CD14-positive monocyte (primary cell): ENCODE results near the gene CIITA. TPM values are rescaled to one million over a fixed set of nuclear protein-coding genes. Genes with fewer than 3 reads are reported as not detected.

Experiments
- DNase-seq, 3 donors: peaks; one replicate each; pipeline ENCODE4 v3.0.0-alpha.2; 2011 to 2022
- H2AFZ ChIP-seq: 2 replicates; pipeline ENCODE4 v1.6.0; 2012; ENCODE audit warnings: mild to moderate bottlenecking, low read depth, low read length, inconsistent platforms; ENCODE audit not compliant: insufficient read depth, poor library complexity, severe bottlenecking
- H3K27ac ChIP-seq, 2 donors: 1 replicate in 1 of 2; 2 replicates in 1 of 2; pipeline ENCODE4 v1.5.1; 2012 to 2013; ENCODE audit warnings: low read length in 2 of 2, control low read depth in 1 of 2, inconsistent platforms in 1 of 2, low read depth in 1 of 2, mild to moderate bottlenecking in 1 of 2
- H3K27me3 ChIP-seq, 2 donors: one replicate each; pipeline versions ENCODE4 v1.6.0 to v1.6.1; 2011 to 2013; ENCODE audit warnings: low read length in 2 of 2; ENCODE audit not compliant: control insufficient read depth in 2 of 2, insufficient read depth in 2 of 2
- H3K36me3 ChIP-seq, 2 donors: replicated peaks in 1 of 2; 1 replicate in 1 of 2; 2 replicates in 1 of 2; pipeline versions ENCODE4 v1.5.1 to v1.6.1; 2012 to 2013; ENCODE audit warnings: low read length in 2 of 2, control low read depth in 1 of 2, inconsistent platforms in 1 of 2, mild to moderate bottlenecking in 1 of 2; ENCODE audit not compliant: insufficient read depth in 2 of 2, control insufficient read depth in 1 of 2
- H3K4me1 ChIP-seq, 2 donors: 1 replicate in 1 of 2; 2 replicates in 1 of 2; pipeline versions ENCODE4 v1.5.1 to v1.6.1; 2012 to 2013; ENCODE audit warnings: low read length in 2 of 2, control low read depth in 1 of 2, inconsistent platforms in 1 of 2, mild to moderate bottlenecking in 1 of 2, moderate library complexity in 1 of 2; ENCODE audit not compliant: insufficient read depth in 2 of 2, control insufficient read depth in 1 of 2
- H3K4me2 ChIP-seq: replicated peaks from 2 replicates; pipeline ENCODE3; 2012; ENCODE audit warnings: low read length, moderate library complexity, mild to moderate bottlenecking; ENCODE audit not compliant: poor library complexity, severe bottlenecking; ENCODE audit errors: extremely low read depth
- H3K4me3 ChIP-seq, 3 experiments: fragments of 200-600 bp in 1 of 3; sonication (generic) in 1 of 3; replicated peaks in 1 of 3; 1 replicate in 2 of 3; 2 replicates in 1 of 3; pipeline ENCODE4 v1.5.1; 2011 to 2013; ENCODE audit warnings: low read length in 3 of 3, mild to moderate bottlenecking in 3 of 3, control low read depth in 2 of 3, low read depth in 2 of 3, inconsistent platforms in 1 of 3, moderate library complexity in 1 of 3
- H3K79me2 ChIP-seq: 2 replicates; pipeline ENCODE4 v1.6.0; 2012; ENCODE audit warnings: mild to moderate bottlenecking, control low read depth, inconsistent platforms, low read length, moderate library complexity; ENCODE audit not compliant: insufficient read depth
- H3K9ac ChIP-seq: 2 replicates; pipeline ENCODE4 v1.6.0; 2017; ENCODE audit warnings: low read length, mild to moderate bottlenecking; ENCODE audit not compliant: insufficient read depth, poor library complexity, severe bottlenecking
- H3K9me3 ChIP-seq, 2 donors: replicated peaks in 1 of 2; 1 replicate in 1 of 2; 2 replicates in 1 of 2; pipeline versions ENCODE4 v1.5.1 to v1.6.1; 2012 to 2013; ENCODE audit warnings: low read length in 2 of 2, control low read depth in 1 of 2; ENCODE audit not compliant: control insufficient read depth in 1 of 2, insufficient read depth in 1 of 2
- H4K20me1 ChIP-seq: 2 replicates; pipeline ENCODE4 v1.6.0; 2012; ENCODE audit warnings: mild to moderate bottlenecking, low read length, control low read depth, moderate library complexity; ENCODE audit not compliant: insufficient read depth
- H3K27ac Mint-ChIP-seq, 7 donors: one replicate each; pipeline ENCODE4 v1.8.0; 2020; ENCODE audit warnings: mild to moderate bottlenecking in 7 of 7, mixed read lengths in 7 of 7, moderate library complexity in 6 of 7, inconsistent platforms in 2 of 7
- H3K27me3 Mint-ChIP-seq, 3 donors: one replicate each; pipeline ENCODE4 v1.8.0; 2021 to 2022; ENCODE audit warnings: low read depth in 3 of 3, mild to moderate bottlenecking in 3 of 3, mixed read lengths in 3 of 3, moderate library complexity in 3 of 3, inconsistent platforms in 1 of 3
- H3K36me3 Mint-ChIP-seq, 2 donors: one replicate each; pipeline ENCODE4 v1.8.0; 2020; ENCODE audit warnings: mixed read lengths in 2 of 2, inconsistent platforms in 1 of 2, mild to moderate bottlenecking in 1 of 2
- H3K4me1 Mint-ChIP-seq: one replicate; pipeline ENCODE4 v1.8.0; 2020; ENCODE audit warnings: mild to moderate bottlenecking, mixed read lengths
- H3K4me3 Mint-ChIP-seq, 2 donors: one replicate each; pipeline ENCODE4 v1.8.0; 2020; ENCODE audit warnings: mild to moderate bottlenecking in 2 of 2, mixed read lengths in 2 of 2, moderate library complexity in 1 of 2
- H3K9me3 Mint-ChIP-seq, 7 donors: one replicate each; pipeline ENCODE4 v1.8.0; 2020 to 2022; ENCODE audit warnings: mixed read lengths in 7 of 7, mild to moderate bottlenecking in 6 of 7, moderate library complexity in 6 of 7, inconsistent platforms in 2 of 7
- CTCF ChIP-seq: fragments of 200-600 bp; IDR thresholded peaks from one replicate; pipeline ENCODE4 v1.8.0; 2022; ENCODE audit warnings: antibody characterized with exemption, mild to moderate bottlenecking
- WGBS: methylation state at CpG from one replicate; pipeline ENCODE4 v1.1.5; 2013; ENCODE audit warnings: missing lambda C conversion rate; ENCODE audit not compliant: insufficient coverage; 5-methylcytosine and 5-hydroxymethylcytosine counted together
- intact Hi-C, 2 donors: fragments of 100-400 bp; cut with micrococcal nuclease; formaldehyde crosslinking; loops; one replicate each; pipeline versions ENCODE4 v1.15.0 to v1.15.1; 2023
- polyA plus RNA-seq, 3 donors: library from polyadenylated mRNA; depleted of rRNA in 1 of 3; unstranded in 2 of 3; stranded (reverse) in 1 of 3; fragments of 300-500 nt in 2 of 3; fragments of >200 nt in 1 of 3; fragmentation: Illumina TruSeq in 2 of 3; gene quantifications; 1 replicate in 2 of 3; 2 replicates in 1 of 3; pipeline ENCODE4 v1.2.3, GENCODE V29; 2012 to 2021

The CIITA gene
- polyA plus RNA-seq, 3 donors: 15.6 to 178 (median 22.1) TPM

GRCh38 chr16:10978124-10978523, 101.1 kb downstream of the CIITA start:
- H3K4me3 ChIP-seq: no peak overlapping the region
- H3K9me3 ChIP-seq: no peaks in the 10 kb centered on the region
- Mint-ChIP-seq H3K4me3 (no peak overlapping the region), H3K36me3 (peaks cover 78 to 90% of the 10 kb centered on the region in 2 donors), H3K27me3 (peaks cover 0 to 3% (median 2%) of the 10 kb centered on the region in 3 donors), H3K27ac (peak overlapping the region in 1 of 7 donors; percentile 37), H3K9me3 (no peaks in the 10 kb centered on the region), H3K4me1 (no peaks in the 10 kb centered on the region)
- no peaks in the 10 kb centered on the region for H3K4me1 ChIP-seq
- intact Hi-C loops: no loop called here
- H3K27ac ChIP-seq: no peak overlapping the region
- 100% methylated on average over 5 of the region's 6 CpGs for WGBS
- peaks cover 69 to 99% of the 10 kb centered on the region in 2 donors for H3K36me3 ChIP-seq
- no peak overlapping the region for H3K9ac ChIP-seq
- H3K4me2 ChIP-seq: no peak overlapping the region
- no peaks in the 10 kb centered on the region for H3K27me3 ChIP-seq
- no peak for TF ChIP-seq CTCF
- H2AFZ ChIP-seq: no peak overlapping the region
- no peaks in the 10 kb centered on the region for H3K79me2 ChIP-seq
- no peaks in the 10 kb centered on the region for H4K20me1 ChIP-seq
- DNase-seq: no peak

- Mint-ChIP-seq H3K36me3 (peaks cover 81 to 90% of the 10 kb centered on the region in 2 donors), H3K27ac (no peak overlapping the region), H3K4me3 (no peak overlapping the region), H3K27me3 (peaks cover 0 to 3% (median 2%) of the 10 kb centered on the region in 3 donors), H3K4me1 (no peaks in the 10 kb centered on the region), H3K9me3 (no peaks in the 10 kb centered on the region)
- H3K36me3 ChIP-seq: peaks cover 66 to 99% of the 10 kb centered on the region in 2 donors
- no peak overlapping the region for H3K4me3 ChIP-seq
- intact Hi-C loops: no loop called here
- H3K4me2 ChIP-seq: no peak overlapping the region
- H3K4me1 ChIP-seq: no peaks in the 10 kb centered on the region
- H3K9me3 ChIP-seq: no peaks in the 10 kb centered on the region
- 95% methylated on average over 7 of the region's 14 CpGs for WGBS
- H3K27me3 ChIP-seq: no peaks in the 10 kb centered on the region
- no peak for TF ChIP-seq CTCF
- H2AFZ ChIP-seq: no peak overlapping the region
- H3K27ac ChIP-seq: no peak overlapping the region
- H3K9ac ChIP-seq: no peak overlapping the region
- no peak for DNase-seq
- no peaks in the 10 kb centered on the region for H3K79me2 ChIP-seq
- no peaks in the 10 kb centered on the region for H4K20me1 ChIP-seq
These were observed 102.0 kb downstream of the CIITA start for GRCh38 chr16:10978871-10979446.
